RWPE2 (cell line): ENCODE data around the gene METTL16.
A peak's percentile ranks its signal among the peaks of the same experiment; 100 is the strongest.

Source experiments
- ATAC-seq: fragments of 200-7000 bp; cut with Tn5 transposase; 3 replicates; pipeline ENCODE4 v1.9.1; 2021; ENCODE audit warnings: low read depth
- DNase-seq: peaks from one replicate; pipeline ENCODE4 v3.0.0-alpha.2; 2020; ENCODE audit warnings: low spot score
- H3K27ac ChIP-seq: fragments of 450-650 bp; 2 replicates; pipeline ENCODE4 v1.5.1; 2017; ENCODE audit warnings: mild to moderate bottlenecking; ENCODE audit not compliant: poor library complexity, severe bottlenecking
- H3K27me3 ChIP-seq: fragments of 250-450 bp; sonication (Bioruptor Pico); 2 replicates; pipeline ENCODE4 v1.5.1; 2021; ENCODE audit warnings: mild to moderate bottlenecking, moderate library complexity; ENCODE audit not compliant: insufficient read depth, poor library complexity, severe bottlenecking
- H3K36me3 ChIP-seq: fragments of 250-450 bp; sonication (Bioruptor Pico); 2 replicates; pipeline ENCODE4 v1.5.1; 2020; ENCODE audit warnings: low read depth, mild to moderate bottlenecking, moderate library complexity
- H3K4me1 ChIP-seq: fragments of 250-450 bp; sonication (Bioruptor Pico); 2 replicates; pipeline ENCODE4 v1.5.1; 2021; ENCODE audit warnings: mild to moderate bottlenecking, moderate library complexity; ENCODE audit not compliant: insufficient read depth, poor library complexity, severe bottlenecking
- H3K4me3 ChIP-seq: fragments of 250-450 bp; sonication (Bioruptor Pico); 2 replicates; pipeline ENCODE4 v1.5.1; 2021; ENCODE audit warnings: mild to moderate bottlenecking, moderate library complexity; ENCODE audit not compliant: severe bottlenecking
- H3K9me3 ChIP-seq: fragments of 250-450 bp; sonication (Bioruptor Pico); 2 replicates; pipeline ENCODE4 v1.5.1; 2021; ENCODE audit warnings: mild to moderate bottlenecking, moderate library complexity; ENCODE audit not compliant: severe bottlenecking
- TF ChIP-seq, protein P1 (sequence below): fragments of 450-650 bp; IDR thresholded peaks from one replicate; pipeline ENCODE4 v1.5.1; 2017; ENCODE audit warnings: mild to moderate bottlenecking, moderate library complexity; ENCODE audit not compliant: poor library complexity, severe bottlenecking

METTL16 gene

DNA sequence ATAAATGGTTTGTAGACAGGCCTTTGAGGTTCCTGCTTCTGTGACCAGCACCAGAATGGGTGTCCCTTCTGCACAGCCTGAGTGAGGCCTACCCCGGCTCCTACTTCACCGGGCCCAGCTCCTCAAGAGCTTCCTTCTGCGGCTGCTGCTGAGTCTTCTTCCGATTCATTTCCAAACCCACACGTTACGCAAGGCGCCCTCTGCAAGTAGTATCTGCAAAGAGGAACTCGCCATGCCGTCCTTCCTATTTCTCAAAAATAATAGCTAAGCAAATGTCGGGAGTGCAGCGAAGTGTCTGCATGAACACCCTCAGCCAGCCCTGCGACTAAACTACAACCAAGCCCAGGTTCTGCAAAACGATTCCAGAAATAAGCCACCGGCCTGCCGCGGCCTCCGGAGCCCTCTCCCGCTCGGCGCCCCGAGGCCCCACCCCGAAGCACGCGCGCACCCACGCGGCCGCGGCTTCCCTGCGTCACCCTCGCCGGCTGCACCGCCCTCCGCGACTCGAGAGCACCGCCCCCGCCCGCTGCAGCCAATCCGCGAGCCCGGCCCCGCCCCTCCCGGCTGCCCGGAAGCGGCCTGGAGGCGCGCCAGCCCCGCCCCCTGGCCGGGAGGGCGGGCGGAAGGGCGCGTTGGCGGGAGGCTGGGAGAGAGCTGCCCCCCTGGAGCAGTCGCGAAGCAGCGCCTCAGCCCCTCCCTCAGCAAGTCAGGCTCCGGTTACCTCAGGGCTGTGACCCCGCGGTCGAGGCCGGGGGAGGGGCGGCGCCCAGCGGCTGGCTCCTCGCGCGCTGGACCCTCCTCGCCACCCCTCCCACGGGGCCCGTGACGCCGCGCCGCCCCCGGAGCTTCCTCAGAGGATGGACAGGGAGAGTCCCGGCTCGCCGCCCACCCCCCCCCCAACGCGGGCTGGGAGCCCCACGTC lies 119.2 kb downstream of the METTL16 start:
- peaks cover 16% of the 10 kb centered on the region for H3K4me1 ChIP-seq

DNA sequence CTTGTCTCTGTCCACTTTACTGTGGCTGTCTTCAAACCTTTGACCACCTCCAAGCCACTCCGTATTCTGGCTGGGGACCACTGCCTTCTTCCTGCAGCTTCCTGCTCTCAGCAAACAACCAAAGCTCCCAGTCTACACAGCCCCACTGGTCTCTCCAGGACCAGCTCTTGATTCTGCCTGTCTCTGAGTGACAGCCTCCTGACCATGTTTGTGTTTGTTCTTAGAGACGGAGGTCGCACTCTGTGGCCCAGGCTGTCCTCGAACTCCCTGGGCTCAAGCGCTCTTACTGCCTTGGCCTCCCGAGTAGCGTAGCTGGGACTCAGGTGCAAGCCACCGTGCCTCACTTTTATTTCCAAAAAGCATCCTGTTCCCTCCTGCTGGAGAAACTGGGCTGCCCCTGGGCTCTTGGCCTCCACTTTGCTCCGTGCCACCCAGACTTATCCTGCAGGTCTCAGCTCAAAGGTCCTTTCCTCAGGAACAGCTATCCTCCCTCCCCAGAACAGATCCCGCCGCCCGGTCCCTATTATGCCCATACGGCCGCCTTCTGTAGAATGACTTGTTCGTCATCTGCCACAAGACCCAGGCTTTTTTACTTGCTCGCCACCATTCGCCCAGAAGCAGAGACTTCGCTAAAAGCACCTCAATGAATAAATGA lies 120.0 kb downstream of the METTL16 start:
- DNase-seq (no peak), ATAC-seq (no peak)
- Histone ChIP-seq H3K4me1 (peaks cover 16% of the 10 kb centered on the region), H3K27me3 (no peaks in the 10 kb centered on the region), H3K36me3 (no peaks in the 10 kb centered on the region), H3K4me3 (peak overlapping the region; percentile 59), H3K27ac (peak overlapping the region; percentile 94), H3K9me3 (no peaks in the 10 kb centered on the region)
- TF ChIP-seq, protein P1, sequence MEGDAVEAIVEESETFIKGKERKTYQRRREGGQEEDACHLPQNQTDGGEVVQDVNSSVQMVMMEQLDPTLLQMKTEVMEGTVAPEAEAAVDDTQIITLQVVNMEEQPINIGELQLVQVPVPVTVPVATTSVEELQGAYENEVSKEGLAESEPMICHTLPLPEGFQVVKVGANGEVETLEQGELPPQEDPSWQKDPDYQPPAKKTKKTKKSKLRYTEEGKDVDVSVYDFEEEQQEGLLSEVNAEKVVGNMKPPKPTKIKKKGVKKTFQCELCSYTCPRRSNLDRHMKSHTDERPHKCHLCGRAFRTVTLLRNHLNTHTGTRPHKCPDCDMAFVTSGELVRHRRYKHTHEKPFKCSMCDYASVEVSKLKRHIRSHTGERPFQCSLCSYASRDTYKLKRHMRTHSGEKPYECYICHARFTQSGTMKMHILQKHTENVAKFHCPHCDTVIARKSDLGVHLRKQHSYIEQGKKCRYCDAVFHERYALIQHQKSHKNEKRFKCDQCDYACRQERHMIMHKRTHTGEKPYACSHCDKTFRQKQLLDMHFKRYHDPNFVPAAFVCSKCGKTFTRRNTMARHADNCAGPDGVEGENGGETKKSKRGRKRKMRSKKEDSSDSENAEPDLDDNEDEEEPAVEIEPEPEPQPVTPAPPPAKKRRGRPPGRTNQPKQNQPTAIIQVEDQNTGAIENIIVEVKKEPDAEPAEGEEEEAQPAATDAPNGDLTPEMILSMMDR = no peak

More for the DNA sequence above, 119.2 kb downstream of the METTL16 start:
- Histone ChIP-seq H3K9me3 (no peaks in the 10 kb centered on the region), H3K4me3 (peak overlapping the region; percentile 59), H3K36me3 (no peaks in the 10 kb centered on the region), H3K27ac (peak overlapping the region; percentile 94), H3K27me3 (no peaks in the 10 kb centered on the region)
- peak; percentile 95 for DNase-seq
- peak; percentile 45 for ATAC-seq
- TF ChIP-seq, protein P1 = no peak

DNA sequence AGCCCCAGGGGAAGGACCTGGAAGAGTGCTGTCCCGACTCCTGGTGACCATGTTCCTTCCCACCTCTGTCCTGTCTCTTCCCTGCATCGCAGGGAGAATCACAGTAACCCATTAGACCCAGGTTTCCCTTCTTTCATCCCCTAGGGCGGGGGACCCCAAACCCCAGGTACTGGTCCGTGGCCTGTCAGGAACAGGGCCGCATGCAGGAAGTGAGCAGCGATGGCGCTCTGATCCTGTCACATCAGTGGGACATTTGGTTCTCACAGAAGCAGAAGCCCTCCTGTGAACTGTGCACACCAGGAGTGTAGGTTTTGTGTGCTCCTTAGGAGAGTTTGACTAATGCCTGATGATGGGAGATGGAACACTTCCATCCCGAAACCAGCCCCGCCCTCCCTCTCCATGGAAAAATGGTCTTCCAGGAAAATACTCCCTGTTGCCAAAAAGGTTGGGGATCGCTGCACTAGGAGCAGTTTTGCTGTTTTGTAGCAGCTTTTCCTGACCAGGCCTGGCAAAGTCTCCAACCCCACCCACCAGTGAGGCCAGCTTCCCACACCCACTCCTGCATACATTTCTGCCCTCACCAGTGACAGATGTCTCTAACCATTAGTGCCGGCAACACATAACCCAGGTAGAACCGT lies 121.4 kb downstream of the METTL16 start:
- no peaks in the 10 kb centered on the region for H3K27me3 ChIP-seq
- no peaks in the 10 kb centered on the region for H3K9me3 ChIP-seq
- ATAC-seq (no peak), DNase-seq (no peak)
- H3K4me3 ChIP-seq = no peak overlapping the region
- peaks cover 12% of the 10 kb centered on the region for H3K4me1 ChIP-seq
- no peak overlapping the region for H3K27ac ChIP-seq
- TF ChIP-seq, protein P1 = no peak
- H3K36me3 ChIP-seq = no peaks in the 10 kb centered on the region

DNA sequence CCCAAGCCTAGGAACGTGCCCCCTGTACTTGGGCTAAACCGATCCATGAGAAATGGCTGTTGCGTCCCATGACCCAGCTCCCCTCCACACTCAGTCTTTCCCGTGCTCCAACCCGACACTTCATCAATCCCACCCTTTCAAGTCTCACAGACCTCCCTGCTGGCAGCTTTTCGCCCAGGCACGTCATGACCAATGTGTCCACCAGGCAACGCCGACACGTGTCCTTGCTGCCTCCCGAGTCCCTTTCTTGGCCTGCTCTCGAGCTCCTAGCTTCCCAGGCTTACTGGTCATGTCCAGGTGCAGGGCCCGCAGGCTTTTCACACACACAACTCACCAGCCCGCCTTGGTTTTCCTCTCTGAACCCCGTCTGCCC lies 123.0 kb downstream of the METTL16 start:
- H3K9me3 ChIP-seq = no peaks in the 10 kb centered on the region
- no peaks in the 10 kb centered on the region for H3K27me3 ChIP-seq
- H3K27ac ChIP-seq = no peak overlapping the region
- peaks cover 9% of the 10 kb centered on the region for H3K4me1 ChIP-seq
- ATAC-seq = no peak
- H3K4me3 ChIP-seq = no peak overlapping the region
- TF ChIP-seq, protein P1 = no peak
- DNase-seq = no peak
- H3K36me3 ChIP-seq = no peaks in the 10 kb centered on the region
